ENCODE data around the gene ZNF808. TPM values are rescaled to one million over a fixed set of nuclear protein-coding genes. Genes with fewer than 3 reads are reported as not detected.
A peak's percentile ranks its signal among the peaks of the same experiment; 100 is the strongest.

ZNF808 gene
- total and polyA plus RNA-seq, 2 of the 13 experiments (the other 11 are each of a cell fraction or from before 2014, with no cell fraction given) = 3.0 to 7.4 TPM

- 0 out of 2 replicates have a peak, but pooled peaks have one; percentile 36 for TF ChIP-seq PRDM15 (CRISPR knock-in tag; IDR thresholded peaks at IDR 0.05)
- TF ChIP-seq ZXDC (CRISPR knock-in tag; IDR thresholded peaks at IDR 0.05) = no peak
- TF ChIP-seq YEATS4 (CRISPR knock-in tag; IDR thresholded peaks at IDR 0.05; ENCODE audit: borderline replicate concordance) = no peak
- TF ChIP-seq STAG1 (CRISPR knock-in tag; IDR thresholded peaks at IDR 0.05) = no peak
- TF ChIP-seq MXD3 (CRISPR knock-in tag; IDR thresholded peaks at IDR 0.05) = no peak
- TF ChIP-seq RBAK (CRISPR knock-in tag; IDR thresholded peaks at IDR 0.05) = no peak
- TF ChIP-seq, protein P1, sequence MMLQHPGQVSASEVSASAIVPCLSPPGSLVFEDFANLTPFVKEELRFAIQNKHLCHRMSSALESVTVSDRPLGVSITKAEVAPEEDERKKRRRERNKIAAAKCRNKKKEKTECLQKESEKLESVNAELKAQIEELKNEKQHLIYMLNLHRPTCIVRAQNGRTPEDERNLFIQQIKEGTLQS (CRISPR knock-in tag; IDR thresholded peaks at IDR 0.05) = no peak
- TF ChIP-seq MAZ (IDR thresholded peaks at IDR 0.05; ENCODE audit: borderline replicate concordance, low read depth, low read length) = no peak
- TF ChIP-seq MAZ (CRISPR knock-in tag; IDR thresholded peaks at IDR 0.05; ENCODE audit: low read depth) = no peak
- TF ChIP-seq TRAFD1 (CRISPR knock-in tag; IDR thresholded peaks at IDR 0.05; ENCODE audit: borderline replicate concordance) = no peak
- TF ChIP-seq TFDP2 (CRISPR knock-in tag; IDR thresholded peaks at IDR 0.05) = peak; percentile 8; the same call in 1 of the 2 replicates
- no peak for TF ChIP-seq SRSF9 (IDR thresholded peaks at IDR 0.05; ENCODE audit: borderline replicate concordance, insufficient read depth, low read depth, low read length, poor library complexity, severe bottlenecking)
- no peak for TF ChIP-seq SAFB2 (CRISPR knock-in tag; IDR thresholded peaks at IDR 0.05; ENCODE audit: borderline replicate concordance, low read depth)
- TF ChIP-seq SP4 (CRISPR knock-in tag; IDR thresholded peaks at IDR 0.05) = peak; percentile 72; the same call in 1 of the 2 replicates
- no peak for TF ChIP-seq CAMTA2 (CRISPR knock-in tag; IDR thresholded peaks at IDR 0.05; ENCODE audit: borderline replicate concordance)
Measured at GRCh38 chr19:52570000-52570861, 42.8 kb downstream of the ZNF808 start, which contains the start of gene ZNF701 (continued).
